HG02981 (cell line): ENCODE measurements around the gene OR5M8.

Experiments
- ATAC-seq: cut with Tn5 transposase; IDR thresholded peaks from one replicate; pipeline ENCODE4 v1.9.1; 2021; ENCODE audit warnings: mild to moderate bottlenecking, moderate library complexity; ENCODE audit not compliant: unreplicated experiment

Gene OR5M8

GRCh38 chr11:56491270-56491669 lies at the start of gene OR5M8:
TSS of gene OR5M8 (minus strand) at chr11:56491370. CDS start at chr11:56491370, 0 bp downstream.
- ATAC-seq: no peak

DNA sequence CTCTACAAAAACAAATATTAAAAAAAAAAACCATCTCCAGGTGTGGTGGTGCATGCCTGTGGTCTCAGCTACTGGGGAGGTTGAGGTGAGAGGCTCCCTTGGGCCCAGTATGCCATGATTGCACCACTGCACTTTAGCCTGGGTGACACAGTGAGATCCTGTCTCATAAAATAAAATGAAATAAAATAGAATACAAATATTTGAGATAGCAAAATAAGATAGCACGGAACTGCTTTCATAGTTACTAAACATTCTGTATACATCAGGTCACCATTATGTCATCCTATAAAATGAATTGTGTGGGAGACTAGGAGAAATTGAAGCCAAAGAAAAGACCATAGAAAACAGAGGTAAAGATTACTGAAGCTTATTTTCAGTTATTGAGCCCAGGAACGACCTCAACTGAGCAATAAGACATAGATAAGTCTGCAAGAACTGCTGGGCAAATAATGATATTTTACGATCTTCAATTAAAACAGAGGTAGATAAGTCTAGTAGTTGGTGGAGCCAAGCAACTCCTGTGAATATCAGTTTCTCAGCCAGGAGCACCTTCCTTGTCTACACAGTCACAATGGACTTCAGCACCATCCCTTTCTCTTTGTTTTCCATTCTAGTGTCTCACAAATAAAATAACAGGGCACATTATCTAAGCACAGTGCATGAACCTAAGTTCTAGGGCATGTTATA lies 42.0 kb upstream of the OR5M8 start:
- no peak for ATAC-seq

DNA sequence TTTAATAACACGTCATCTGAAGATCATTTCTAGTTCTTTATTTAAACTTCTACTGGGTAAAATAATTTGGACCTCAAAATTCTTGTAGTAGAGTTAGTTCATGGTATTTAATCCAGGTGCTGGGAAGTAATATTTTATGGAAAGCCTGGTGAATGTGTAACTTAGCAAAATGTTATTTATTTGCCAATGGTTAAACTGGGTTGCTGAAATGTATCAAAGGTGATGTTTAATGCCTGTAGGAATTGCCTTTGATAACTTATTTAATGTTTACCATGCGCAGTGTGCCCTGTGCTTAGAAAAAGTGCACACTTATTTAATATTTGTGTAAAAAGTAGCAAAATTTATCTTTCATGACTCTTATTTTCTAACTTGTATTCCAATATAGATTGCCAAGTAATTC lies 40.7 kb upstream of the OR5M8 start:
- no peak for ATAC-seq

GRCh38 chr11:56522008-56522407 lies 30.8 kb upstream of the OR5M8 start:
- no peak for ATAC-seq

GRCh38 chr11:56513280-56513679 lies 22.1 kb upstream of the OR5M8 start:
- no peak for ATAC-seq

DNA sequence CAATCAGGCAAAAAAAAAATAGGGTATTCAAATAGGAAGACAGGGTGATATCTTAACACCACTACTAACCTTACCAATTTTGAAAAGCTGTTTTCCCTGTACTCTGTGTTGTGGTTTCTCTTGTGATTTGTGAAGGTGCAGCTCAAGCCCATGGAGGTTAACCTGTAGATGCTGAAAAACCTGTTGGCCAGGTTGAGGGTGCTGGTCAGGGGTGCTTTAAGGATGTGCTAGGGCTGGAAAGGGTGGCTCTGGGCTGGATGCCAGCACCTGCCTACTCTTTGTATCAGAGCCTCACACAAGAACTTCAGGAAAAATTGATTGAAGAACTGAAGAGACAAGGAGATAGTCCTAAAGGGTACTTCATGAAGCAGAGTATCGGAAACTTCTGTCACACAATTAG lies 18.3 kb upstream of the OR5M8 start:
- ATAC-seq: no peak

GRCh38 chr11:56497010-56497409 lies 5.8 kb upstream of the OR5M8 start:
- ATAC-seq: no peak

- no peak for ATAC-seq
Observed at GRCh38 chr11:56495117-56495516, 3.9 kb upstream of the OR5M8 start.

DNA sequence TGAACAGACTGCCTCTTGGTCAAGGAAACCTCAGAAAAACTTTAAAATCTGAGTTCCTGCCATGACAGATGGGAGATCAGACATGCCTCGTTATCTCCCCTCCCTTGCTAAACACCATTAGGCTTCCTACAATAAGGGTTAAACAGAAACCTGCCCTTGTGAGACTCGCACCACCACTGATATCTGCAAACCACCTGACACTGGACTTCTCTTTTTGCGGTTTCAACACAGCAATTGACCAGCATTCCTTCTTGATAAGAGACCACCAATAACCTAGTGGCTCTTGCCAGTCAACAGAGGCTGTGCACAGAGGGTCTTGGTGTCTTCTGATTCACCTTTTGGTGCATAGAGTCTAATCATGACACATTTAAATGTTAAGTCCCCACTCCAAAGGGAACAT lies 4.4 kb downstream of the OR5M8 start:
- no peak for ATAC-seq

GRCh38 chr11:56474729-56475235 lies 16.4 kb downstream of the OR5M8 start:
- no peak for ATAC-seq

DNA sequence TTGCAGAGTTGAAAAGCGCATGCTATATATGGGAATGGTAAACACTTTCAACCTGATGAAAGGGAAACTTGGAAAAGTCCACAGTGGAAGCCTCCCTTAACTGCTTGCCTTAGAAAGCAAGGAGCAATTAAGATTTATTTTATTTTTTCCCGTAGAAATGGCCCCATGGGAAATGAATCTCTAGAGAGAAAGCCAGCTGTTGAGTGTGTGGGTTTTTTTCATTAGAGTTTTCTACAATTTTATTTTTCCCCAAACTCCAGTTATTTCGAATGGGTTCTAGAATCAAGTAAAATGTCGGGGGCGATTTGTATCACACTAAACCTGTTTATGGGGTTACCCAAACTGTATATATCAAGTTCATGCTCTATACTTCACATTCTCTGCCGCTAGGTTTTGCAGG lies 17.9 kb downstream of the OR5M8 start, which contains the start of gene OR5M3:
TSS of gene OR5M3 (minus strand) at position 101 of the 400 bp plus-strand sequence. CDS start 2,855 bp downstream, outside the sequence.
- no peak for ATAC-seq

DNA sequence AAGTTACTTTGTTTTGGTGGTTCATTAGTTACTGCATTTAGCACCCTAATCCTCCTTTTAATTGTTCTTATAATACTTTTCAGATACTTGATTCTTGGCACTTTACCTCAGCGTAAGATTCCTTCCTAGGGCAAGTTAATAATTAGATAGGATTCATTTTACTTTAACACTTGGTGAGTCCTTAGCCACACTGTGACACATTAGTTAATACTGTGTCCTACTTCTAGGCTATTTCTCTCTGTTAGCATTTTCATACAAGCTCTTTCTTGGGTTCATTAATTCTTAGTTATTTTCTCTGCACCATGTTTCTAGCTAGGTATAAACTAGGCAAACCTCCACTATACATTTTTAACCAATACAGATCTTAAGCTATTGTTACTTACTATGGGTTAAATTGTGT lies 34.1 kb downstream of the OR5M8 start:
- ATAC-seq: no peak

- ATAC-seq: no peak
Observed at GRCh38 chr11:56453521-56453920, 37.6 kb downstream of the OR5M8 start.
